Measurements from ENCODE around the gene TMUB2.

Gene TMUB2

DNA sequence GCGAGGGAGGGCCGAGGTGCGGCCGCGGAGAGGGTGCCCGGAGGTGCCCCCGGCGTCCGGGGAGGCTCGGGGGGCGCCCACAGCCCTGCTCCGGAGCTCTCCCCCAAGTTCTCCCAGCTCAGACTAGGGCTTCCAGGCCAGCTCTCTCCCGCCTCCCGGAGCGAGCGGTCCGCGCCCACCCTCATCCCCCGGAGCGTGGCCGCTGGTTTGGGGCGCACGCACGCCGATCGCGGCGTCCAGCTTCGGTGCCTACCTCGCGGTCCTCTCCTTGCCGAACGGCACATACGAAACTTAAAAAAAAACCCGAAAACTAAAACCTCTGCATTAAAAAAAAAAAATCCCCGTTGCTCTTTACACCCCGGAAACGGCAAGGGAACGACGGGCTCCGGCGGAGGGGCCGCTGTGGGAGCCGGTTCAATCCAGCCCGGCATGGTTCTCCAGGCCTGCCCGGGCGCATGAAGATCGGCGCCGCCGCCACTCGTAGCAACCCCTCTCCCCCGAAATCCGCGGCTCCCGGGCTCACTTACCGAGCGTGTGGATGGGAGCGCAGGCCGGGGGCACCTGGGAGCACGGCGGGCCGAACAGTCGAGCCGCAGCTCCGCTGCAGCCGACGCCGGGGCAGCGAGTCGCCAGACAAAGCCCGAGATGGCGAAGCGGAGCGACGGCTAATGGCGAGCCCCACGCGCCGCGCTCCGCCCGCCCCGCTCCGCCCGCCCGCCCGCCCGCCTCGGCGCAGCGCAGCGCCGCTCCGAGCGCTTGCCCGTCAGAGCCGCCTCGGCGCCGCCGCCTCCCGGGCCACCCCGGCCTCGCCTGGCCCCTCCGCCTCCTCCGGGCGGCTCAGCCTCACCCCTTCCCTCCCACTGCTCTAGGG, 33.7 kb downstream of the TMUB2 start:
- no CpG with 5 or more reads among the region's 108 CpGs for WGBS (ENCODE audit: insufficient coverage, insufficient read length)
- Histone ChIP-seq H3K36me3 (ENCODE audit: control insufficient read depth, insufficient read depth, low read length) (peaks cover 13% of the 10 kb centered on the region), H3K4me3 (ENCODE audit: low read length) (peak overlapping the region; percentile 78), H3K27ac (ENCODE audit: low read length) (no peak overlapping the region), H3K27me3 (ENCODE audit: control insufficient read depth, insufficient read depth, low read length) (no peaks in the 10 kb centered on the region), H3K4me1 (ENCODE audit: control insufficient read depth, insufficient read depth, low read length) (peaks cover 7% of the 10 kb centered on the region), H3K9me3 (ENCODE audit: control insufficient read depth, insufficient read depth, low read length) (no peaks in the 10 kb centered on the region)
- DNase-seq (ENCODE audit: low read depth, low spot score): no peak

DNA sequence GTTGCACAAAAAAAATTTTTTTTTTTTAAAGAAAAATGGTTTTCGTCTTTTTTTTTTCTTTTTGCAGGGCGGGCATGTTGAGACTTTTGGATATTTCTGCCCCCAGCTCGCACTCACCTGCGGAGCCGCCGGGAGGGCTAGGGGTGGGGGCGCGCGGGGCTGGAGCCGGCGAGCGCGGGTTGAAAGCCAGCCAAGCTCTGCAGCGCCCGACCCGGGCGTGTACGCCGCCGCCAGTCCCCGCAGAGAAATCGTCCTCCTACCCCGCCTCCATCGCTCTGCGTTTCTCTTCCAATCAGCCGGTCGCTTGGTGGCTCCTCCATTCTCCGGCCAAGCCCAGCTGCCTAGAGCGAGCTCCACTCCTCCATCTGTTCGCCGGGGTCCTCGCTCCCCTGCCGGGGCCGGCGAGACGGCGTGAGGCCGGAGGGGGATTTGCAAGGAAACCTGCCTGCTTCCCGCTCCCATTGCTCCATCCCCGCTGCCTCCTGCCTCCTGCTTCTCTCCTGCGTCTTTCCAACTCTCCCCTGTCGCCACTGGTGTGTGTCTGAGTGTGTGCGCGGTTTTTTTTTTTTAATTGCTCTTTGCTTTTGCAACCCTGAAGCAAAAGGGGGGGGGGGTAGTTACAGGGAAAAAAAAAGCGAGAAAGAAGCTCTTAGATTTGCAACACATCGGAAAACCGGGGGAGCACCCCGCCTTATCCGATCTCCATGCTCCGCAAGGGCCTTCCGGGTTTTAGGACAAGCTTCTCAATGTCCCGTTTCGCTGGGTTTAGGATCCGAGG, 34.5 kb downstream of the TMUB2 start:
- WGBS (ENCODE audit: insufficient coverage, insufficient read length): no CpG with 5 or more reads among the region's 54 CpGs
- no peak overlapping the region for H3K27ac ChIP-seq (ENCODE audit: low read length)
- H3K36me3 ChIP-seq (ENCODE audit: control insufficient read depth, insufficient read depth, low read length): peaks cover 5% of the 10 kb centered on the region
- no peak for DNase-seq (ENCODE audit: low read depth, low spot score)
- no peaks in the 10 kb centered on the region for H3K9me3 ChIP-seq (ENCODE audit: control insufficient read depth, insufficient read depth, low read length)
- H3K4me3 ChIP-seq (ENCODE audit: low read length): peak overlapping the region; percentile 78; the same call in 1 of the 2 replicates
- H3K27me3 ChIP-seq (ENCODE audit: control insufficient read depth, insufficient read depth, low read length): no peaks in the 10 kb centered on the region
- H3K4me1 ChIP-seq (ENCODE audit: control insufficient read depth, insufficient read depth, low read length): peaks cover 7% of the 10 kb centered on the region

DNA sequence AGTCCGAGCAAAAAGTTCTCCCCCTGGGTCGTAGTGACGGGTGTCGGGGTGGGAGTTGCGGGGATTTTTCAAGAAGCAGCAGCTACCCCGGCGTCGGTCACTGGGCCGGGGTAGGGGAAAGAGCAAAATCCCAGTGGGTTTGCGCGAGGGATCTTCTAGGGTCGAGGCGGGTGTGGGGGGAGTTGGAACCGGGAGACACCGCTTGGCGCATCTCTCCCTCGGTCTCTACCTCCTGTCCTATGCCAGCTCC, 35.0 kb downstream of the TMUB2 start:
- Histone ChIP-seq H3K36me3 (ENCODE audit: control insufficient read depth, insufficient read depth, low read length) (peaks cover under 1% of the 10 kb centered on the region), H3K9me3 (ENCODE audit: control insufficient read depth, insufficient read depth, low read length) (no peaks in the 10 kb centered on the region), H3K27ac (ENCODE audit: low read length) (no peak overlapping the region), H3K4me3 (ENCODE audit: low read length) (peak overlapping the region; percentile 78; the same call in 1 of the 2 replicates), H3K4me1 (ENCODE audit: control insufficient read depth, insufficient read depth, low read length) (peaks cover 7% of the 10 kb centered on the region), H3K27me3 (ENCODE audit: control insufficient read depth, insufficient read depth, low read length) (no peaks in the 10 kb centered on the region)
- no CpG with 5 or more reads among the region's 17 CpGs for WGBS (ENCODE audit: insufficient coverage, insufficient read length)
- DNase-seq (ENCODE audit: low read depth, low spot score): no peak

DNA sequence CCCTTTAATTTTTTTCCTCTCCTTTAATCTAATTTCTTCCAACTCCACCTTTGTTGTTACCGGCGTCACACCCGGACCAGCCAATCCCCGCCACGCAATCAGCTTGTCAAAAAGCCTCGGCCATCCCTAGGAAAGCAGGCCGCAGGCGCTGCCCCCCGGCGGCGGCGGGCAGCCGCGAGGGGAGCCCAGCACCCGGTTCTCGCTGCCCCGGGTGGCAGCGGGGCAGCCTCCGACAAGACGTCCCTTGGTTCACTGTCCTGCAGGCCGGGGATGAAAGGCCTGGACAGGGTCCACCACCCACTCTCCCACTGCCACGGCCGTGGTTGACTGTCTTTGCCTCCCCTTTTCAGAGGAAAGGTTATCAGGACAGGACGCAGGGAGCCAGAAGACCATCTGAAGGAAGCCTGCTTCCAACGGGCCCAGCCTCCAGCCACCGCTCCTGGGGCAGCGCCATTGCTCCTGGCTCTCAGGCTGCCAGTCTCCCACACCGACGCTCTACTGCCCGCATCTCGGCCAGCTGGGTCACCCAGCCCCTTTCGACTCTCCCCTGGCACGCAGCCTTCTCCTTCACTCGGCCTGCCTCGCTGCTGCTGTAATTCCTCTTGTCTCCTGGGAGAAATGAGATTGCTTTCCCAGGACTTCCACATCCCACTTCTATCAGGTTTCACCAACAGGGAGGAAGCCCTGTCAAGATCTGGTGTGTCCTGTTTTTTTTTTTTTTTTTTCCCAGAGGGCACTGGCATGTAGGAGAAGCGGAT, 35.5 kb downstream of the TMUB2 start:
- Histone ChIP-seq H3K4me1 (ENCODE audit: control insufficient read depth, insufficient read depth, low read length) (peaks cover 7% of the 10 kb centered on the region), H3K27me3 (ENCODE audit: control insufficient read depth, insufficient read depth, low read length) (no peaks in the 10 kb centered on the region), H3K36me3 (ENCODE audit: control insufficient read depth, insufficient read depth, low read length) (no peaks in the 10 kb centered on the region; the same call in 1 of the 2 replicates), H3K9me3 (ENCODE audit: control insufficient read depth, insufficient read depth, low read length) (no peaks in the 10 kb centered on the region), H3K4me3 (ENCODE audit: low read length) (peak overlapping the region; percentile 78; the same call in 1 of the 2 replicates), H3K27ac (ENCODE audit: low read length) (no peak overlapping the region)
- DNase-seq (ENCODE audit: low read depth, low spot score): no peak
- no CpG with 5 or more reads among the region's 36 CpGs for WGBS (ENCODE audit: insufficient coverage, insufficient read length)

DNA sequence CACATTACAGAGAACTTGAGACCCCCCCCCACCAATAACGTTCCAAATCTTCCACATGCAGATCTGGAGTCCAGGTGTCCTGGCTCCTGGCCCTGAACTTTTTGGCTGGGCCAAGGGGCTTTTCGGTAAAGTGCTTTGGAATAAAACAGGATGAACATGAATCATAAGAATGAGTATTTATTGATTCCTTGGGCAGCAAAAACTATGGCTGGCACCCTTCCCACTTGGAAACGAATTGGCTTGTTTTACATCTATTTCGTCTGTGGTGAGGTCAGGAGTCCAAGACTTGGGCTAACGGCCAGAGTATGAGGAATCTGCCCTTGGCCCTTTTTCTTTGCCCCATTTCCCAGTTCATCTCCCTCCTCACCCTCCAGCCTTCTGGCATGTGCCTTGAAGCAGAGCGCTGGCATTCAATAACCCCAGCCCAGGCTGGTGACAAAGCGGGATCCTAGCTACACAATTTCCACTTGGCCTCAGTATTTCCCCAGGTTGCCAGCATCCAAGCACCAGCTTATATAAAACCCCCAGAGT, 36.8 kb downstream of the TMUB2 start:
- H3K27me3 ChIP-seq (ENCODE audit: control insufficient read depth, insufficient read depth, low read length): no peaks in the 10 kb centered on the region
- WGBS (ENCODE audit: insufficient coverage, insufficient read length): no CpG with 5 or more reads among the region's 7 CpGs
- no peak for DNase-seq (ENCODE audit: low read depth, low spot score)
- H3K36me3 ChIP-seq (ENCODE audit: control insufficient read depth, insufficient read depth, low read length): no peaks in the 10 kb centered on the region; the same call in 1 of the 2 replicates
- no peak overlapping the region for H3K4me3 ChIP-seq (ENCODE audit: low read length)
- no peaks in the 10 kb centered on the region for H3K9me3 ChIP-seq (ENCODE audit: control insufficient read depth, insufficient read depth, low read length)
- H3K4me1 ChIP-seq (ENCODE audit: control insufficient read depth, insufficient read depth, low read length): peaks cover 7% of the 10 kb centered on the region
- H3K27ac ChIP-seq (ENCODE audit: low read length): no peak overlapping the region

DNA sequence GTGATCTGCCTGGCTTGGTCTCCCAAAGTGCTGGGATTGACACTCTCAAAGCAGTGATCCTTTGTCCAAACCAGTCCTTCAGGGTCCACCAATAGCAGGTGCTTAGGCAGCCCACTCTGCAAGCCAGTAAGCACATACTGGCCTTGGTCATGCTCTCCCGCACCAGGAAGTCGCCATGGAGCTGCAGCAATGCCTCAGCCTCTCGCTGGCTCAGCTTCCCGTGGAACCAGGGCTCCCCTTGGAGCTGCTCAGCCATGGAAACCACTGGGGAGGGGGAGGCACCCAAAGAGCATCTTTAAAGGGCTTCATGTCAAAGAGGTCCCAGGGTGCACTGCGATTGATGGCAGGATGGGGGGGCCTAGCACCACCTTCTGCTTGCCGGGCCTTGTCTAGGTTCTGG, 42.3 kb downstream of the TMUB2 start:
- Histone ChIP-seq H3K27ac (ENCODE audit: low read length) (no peak overlapping the region), H3K27me3 (ENCODE audit: control insufficient read depth, insufficient read depth, low read length) (no peaks in the 10 kb centered on the region), H3K9me3 (ENCODE audit: control insufficient read depth, insufficient read depth, low read length) (no peaks in the 10 kb centered on the region), H3K4me3 (ENCODE audit: low read length) (no peak overlapping the region), H3K4me1 (ENCODE audit: control insufficient read depth, insufficient read depth, low read length) (no peaks in the 10 kb centered on the region), H3K36me3 (ENCODE audit: control insufficient read depth, insufficient read depth, low read length) (no peaks in the 10 kb centered on the region)
- WGBS (ENCODE audit: insufficient coverage, insufficient read length): no CpG with 5 or more reads among the region's 6 CpGs
- DNase-seq (ENCODE audit: low read depth, low spot score): no peak

DNA sequence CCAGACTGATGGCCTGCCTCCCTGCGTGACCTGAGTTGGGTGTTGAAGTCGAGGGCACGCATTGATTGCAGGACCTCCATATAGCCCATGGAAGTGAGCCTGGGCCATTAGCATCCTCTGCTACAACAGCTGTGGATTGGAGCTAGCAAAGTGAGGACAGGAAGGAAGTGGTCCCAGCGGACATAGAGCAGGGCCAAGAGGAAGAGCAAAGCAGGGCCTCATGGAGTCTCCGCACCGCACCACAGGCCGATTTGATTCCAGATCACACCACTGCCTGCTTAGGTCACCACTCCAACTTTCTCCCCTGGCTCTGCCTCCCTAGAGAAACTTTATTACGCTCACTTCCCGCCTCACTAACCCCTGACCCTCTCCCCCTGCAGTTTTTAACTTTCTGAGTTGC, 43.4 kb downstream of the TMUB2 start:
- no peaks in the 10 kb centered on the region for H3K27me3 ChIP-seq (ENCODE audit: control insufficient read depth, insufficient read depth, low read length)
- H3K4me1 ChIP-seq (ENCODE audit: control insufficient read depth, insufficient read depth, low read length): no peaks in the 10 kb centered on the region
- H3K27ac ChIP-seq (ENCODE audit: low read length): no peak overlapping the region
- no peaks in the 10 kb centered on the region for H3K36me3 ChIP-seq (ENCODE audit: control insufficient read depth, insufficient read depth, low read length)
- H3K4me3 ChIP-seq (ENCODE audit: low read length): no peak overlapping the region
- no peaks in the 10 kb centered on the region for H3K9me3 ChIP-seq (ENCODE audit: control insufficient read depth, insufficient read depth, low read length)
- WGBS (ENCODE audit: insufficient coverage, insufficient read length): no CpG with 5 or more reads among the region's 9 CpGs
- no peak for DNase-seq (ENCODE audit: low read depth, low spot score)

DNA sequence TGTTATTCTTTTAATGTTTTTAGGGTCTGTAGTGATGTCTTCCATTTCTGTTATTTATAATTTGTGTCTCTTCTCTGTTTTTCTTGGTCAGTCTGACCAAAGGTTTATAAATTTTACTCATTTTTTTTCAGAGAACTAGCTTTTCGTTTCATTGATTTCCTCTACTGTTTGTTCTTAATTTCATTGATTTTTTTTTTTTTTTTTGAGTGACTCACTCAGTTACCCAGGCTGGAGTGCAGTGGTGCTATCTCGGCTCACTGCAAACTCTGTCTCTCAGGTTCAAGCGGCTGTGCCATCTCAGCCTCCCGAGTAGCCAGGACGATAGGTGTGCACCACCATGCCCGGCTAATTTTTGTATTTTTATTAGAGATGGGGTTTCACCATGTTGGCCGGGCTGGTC, 45.3 kb downstream of the TMUB2 start:
- H3K27ac ChIP-seq (ENCODE audit: low read length): no peak overlapping the region

DNA sequence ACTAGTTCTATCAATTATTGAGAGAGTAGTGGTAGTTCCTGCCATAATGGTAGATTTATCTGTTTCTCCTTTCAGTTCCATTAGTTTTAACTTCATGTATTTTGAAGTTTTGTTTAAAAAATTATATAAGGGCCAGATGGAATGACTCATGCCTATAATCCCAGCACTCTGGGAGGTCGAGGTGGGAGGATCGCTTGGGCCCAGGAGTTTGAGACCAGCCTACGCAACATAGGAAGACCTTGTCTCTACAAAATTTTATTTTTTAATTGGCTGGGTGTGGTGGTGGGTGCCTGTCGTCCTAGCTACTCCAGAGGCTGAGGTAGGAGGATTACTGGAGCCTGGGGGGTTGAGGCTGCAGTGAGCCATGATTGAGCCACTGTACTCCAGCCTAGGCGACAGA, 46.8 kb downstream of the TMUB2 start:
- Histone ChIP-seq H3K9me3 (ENCODE audit: control insufficient read depth, insufficient read depth, low read length) (no peaks in the 10 kb centered on the region), H3K27ac (ENCODE audit: low read length) (no peak overlapping the region), H3K27me3 (ENCODE audit: control insufficient read depth, insufficient read depth, low read length) (no peaks in the 10 kb centered on the region), H3K36me3 (ENCODE audit: control insufficient read depth, insufficient read depth, low read length) (no peaks in the 10 kb centered on the region), H3K4me3 (ENCODE audit: low read length) (no peak overlapping the region), H3K4me1 (ENCODE audit: control insufficient read depth, insufficient read depth, low read length) (no peaks in the 10 kb centered on the region)
- no CpG with 5 or more reads among the region's 5 CpGs for WGBS (ENCODE audit: insufficient coverage, insufficient read length)
- no peak for DNase-seq (ENCODE audit: low read depth, low spot score)

More for the DNA sequence above, 45.3 kb downstream of the TMUB2 start:
- no peak for DNase-seq (ENCODE audit: low read depth, low spot score)
- no peak overlapping the region for H3K4me3 ChIP-seq (ENCODE audit: low read length)
- no peaks in the 10 kb centered on the region for H3K4me1 ChIP-seq (ENCODE audit: control insufficient read depth, insufficient read depth, low read length)
- WGBS (ENCODE audit: insufficient coverage, insufficient read length): no CpG with 5 or more reads among the region's 7 CpGs
- no peaks in the 10 kb centered on the region for H3K27me3 ChIP-seq (ENCODE audit: control insufficient read depth, insufficient read depth, low read length)
- H3K9me3 ChIP-seq (ENCODE audit: control insufficient read depth, insufficient read depth, low read length): no peaks in the 10 kb centered on the region
- no peaks in the 10 kb centered on the region for H3K36me3 ChIP-seq (ENCODE audit: control insufficient read depth, insufficient read depth, low read length)

DNA sequence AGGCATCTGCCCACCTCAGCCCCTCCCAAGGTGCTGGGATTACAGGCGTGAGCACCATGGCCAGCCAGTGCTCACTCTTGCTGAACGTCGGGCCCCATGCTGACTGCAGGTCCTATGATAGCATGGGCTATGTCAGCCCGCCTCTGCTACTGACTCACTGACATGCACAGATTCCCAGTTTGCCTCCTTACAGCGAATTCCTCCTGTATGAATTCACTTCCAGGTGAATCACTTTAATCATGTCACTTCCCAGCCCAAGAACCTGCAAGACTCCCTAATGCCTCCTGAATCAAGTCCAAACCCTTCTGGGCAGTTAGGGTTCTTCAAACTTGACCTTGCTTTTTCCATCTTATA, 48.8 kb downstream of the TMUB2 start:
- DNase-seq (ENCODE audit: low read depth, low spot score): no peak
- H3K4me1 ChIP-seq (ENCODE audit: control insufficient read depth, insufficient read depth, low read length): no peaks in the 10 kb centered on the region
- no peaks in the 10 kb centered on the region for H3K27me3 ChIP-seq (ENCODE audit: control insufficient read depth, insufficient read depth, low read length)
- no peak overlapping the region for H3K27ac ChIP-seq (ENCODE audit: low read length)
- H3K9me3 ChIP-seq (ENCODE audit: control insufficient read depth, insufficient read depth, low read length): no peaks in the 10 kb centered on the region
- no peaks in the 10 kb centered on the region for H3K36me3 ChIP-seq (ENCODE audit: control insufficient read depth, insufficient read depth, low read length)
- H3K4me3 ChIP-seq (ENCODE audit: low read length): no peak overlapping the region
- WGBS (ENCODE audit: insufficient coverage, insufficient read length): no CpG with 5 or more reads among the region's 5 CpGs
